Astrocyte (in vitro differentiated cells and primary cell): Measurements from ENCODE around the gene DOCK3. TPM values are rescaled to one million over a fixed set of nuclear protein-coding genes. Genes with fewer than 3 reads are reported as not detected.

Experiments
- DNase-seq: peaks from one replicate; pipeline ENCODE4 v3.0.0-alpha.2; 2010; ENCODE audit warnings: low read depth
- FAIRE-seq: peaks from 2 replicates; lab custom pipeline; 2011; peaks lifted over from hg19 to GRCh38; lab: Jason Lieb, UNC
- H2AFZ ChIP-seq: 2 replicates; pipeline ENCODE4 v1.6.0; 2012; ENCODE audit warnings: low read depth, low read length, inconsistent platforms
- H3K27ac ChIP-seq: 2 replicates; pipeline ENCODE4 v1.5.1; 2011; ENCODE audit warnings: low read depth, low read length, inconsistent platforms
- H3K27me3 ChIP-seq: 2 replicates; pipeline ENCODE4 v1.6.0; 2011; ENCODE audit warnings: low read length, inconsistent platforms; ENCODE audit not compliant: insufficient read depth
- H3K36me3 ChIP-seq: 2 replicates; pipeline ENCODE4 v1.5.1; 2011; ENCODE audit warnings: low read length, inconsistent platforms; ENCODE audit not compliant: insufficient read depth
- H3K4me1 ChIP-seq: 2 replicates; pipeline ENCODE4 v1.5.1; 2011; ENCODE audit warnings: low read length, inconsistent platforms; ENCODE audit not compliant: insufficient read depth
- H3K4me2 ChIP-seq: 2 replicates; pipeline ENCODE4 v1.6.0; 2012; ENCODE audit warnings: low read length, inconsistent platforms
- H3K4me3 ChIP-seq: 2 replicates; pipeline ENCODE4 v1.5.1; 2011; ENCODE audit warnings: low read depth, mild to moderate bottlenecking, low read length, inconsistent platforms; ENCODE audit not compliant: insufficient read depth
- H3K79me2 ChIP-seq: 2 replicates; pipeline ENCODE4 v1.6.0; 2012; ENCODE audit warnings: mild to moderate bottlenecking, low read length, inconsistent platforms; ENCODE audit not compliant: insufficient read depth
- H3K9ac ChIP-seq: 2 replicates; pipeline ENCODE4 v1.6.0; 2012; ENCODE audit warnings: mild to moderate bottlenecking, low read length, inconsistent platforms
- H3K9me3 ChIP-seq: 2 replicates; pipeline ENCODE4 v1.5.1; 2012; ENCODE audit warnings: low read depth, mild to moderate bottlenecking, low read length, inconsistent platforms; ENCODE audit not compliant: insufficient read depth
- H4K20me1 ChIP-seq: 2 replicates; pipeline ENCODE4 v1.6.0; 2012; ENCODE audit warnings: low read length, inconsistent platforms; ENCODE audit not compliant: insufficient read depth
- H3K27ac Mint-ChIP-seq: one replicate; pipeline ENCODE4 v1.8.0; 2021; ENCODE audit warnings: mild to moderate bottlenecking, mixed read lengths; ENCODE audit not compliant: unreplicated experiment
- H3K27me3 Mint-ChIP-seq: one replicate; pipeline ENCODE4 v1.8.0; 2021; ENCODE audit warnings: low read depth, mixed read lengths; ENCODE audit not compliant: unreplicated experiment
- H3K36me3 Mint-ChIP-seq: one replicate; pipeline ENCODE4 v1.8.0; 2021; ENCODE audit warnings: low read depth, mixed read lengths; ENCODE audit not compliant: unreplicated experiment
- H3K4me1 Mint-ChIP-seq: one replicate; pipeline ENCODE4 v1.8.0; 2021; ENCODE audit warnings: low read depth, mixed read lengths; ENCODE audit not compliant: unreplicated experiment
- H3K4me3 Mint-ChIP-seq: one replicate; pipeline ENCODE4 v1.8.0; 2021; ENCODE audit warnings: mild to moderate bottlenecking, moderate library complexity, mixed read lengths; ENCODE audit not compliant: unreplicated experiment
- H3K9me3 Mint-ChIP-seq: one replicate; pipeline ENCODE4 v1.8.0; 2021; ENCODE audit warnings: mild to moderate bottlenecking, mixed read lengths; ENCODE audit not compliant: unreplicated experiment
- CTCF ChIP-seq: IDR thresholded peaks from 2 replicates; pipeline ENCODE4 v1.5.1; 2011; ENCODE audit warnings: low read depth, mild to moderate bottlenecking, inconsistent platforms, low read length, moderate library complexity; ENCODE audit not compliant: insufficient read depth
- EZH2 ChIP-seq: IDR thresholded peaks from 2 replicates; pipeline ENCODE4 v1.6.1; 2012; ENCODE audit warnings: mild to moderate bottlenecking, low read length, inconsistent platforms; ENCODE audit not compliant: insufficient read depth
- total RNA-seq: library from RNA; stranded (reverse); gene quantifications from 2 replicates; pipeline ENCODE4 v1.2.1, GENCODE V29; 2021

DOCK3 gene
- total RNA-seq, 1 donor from 2014 or later, result 3.3 TPM

- H3K4me3 ChIP-seq, result no peak overlapping the region
- H3K4me3 Mint-ChIP-seq, result no peak overlapping the region
Measured at GRCh38 chr3:51146781-51147180, 472.1 kb downstream of the DOCK3 start.

GRCh38 chr3:51156147-51156546 is 481.4 kb downstream of the DOCK3 start:
- no peak overlapping the region for H3K4me3 ChIP-seq
- no peaks in the 10 kb centered on the region for H4K20me1 ChIP-seq
- no peaks in the 10 kb centered on the region for H3K4me1 ChIP-seq
- H3K9me3 ChIP-seq, result no peaks in the 10 kb centered on the region
- no peak for TF ChIP-seq CTCF
- TF ChIP-seq EZH2, result no peak
- no peaks in the 10 kb centered on the region for H3K9me3 Mint-ChIP-seq
- H3K79me2 ChIP-seq, result no peaks in the 10 kb centered on the region
- H3K36me3 ChIP-seq, result no peaks in the 10 kb centered on the region
- H3K4me3 Mint-ChIP-seq, result no peak overlapping the region
- no peaks in the 10 kb centered on the region for H3K36me3 Mint-ChIP-seq
- FAIRE-seq, result no peak
- no peaks in the 10 kb centered on the region for H3K27me3 ChIP-seq
- H3K27ac ChIP-seq, result no peak overlapping the region
- H3K4me1 Mint-ChIP-seq, result no peaks in the 10 kb centered on the region
- no peak overlapping the region for H2AFZ ChIP-seq
- no peak overlapping the region for H3K4me2 ChIP-seq
- no peak overlapping the region for H3K9ac ChIP-seq
- no peak overlapping the region for H3K27ac Mint-ChIP-seq
- H3K27me3 Mint-ChIP-seq, result no peaks in the 10 kb centered on the region
- no peak for DNase-seq

More at GRCh38 chr3:51146781-51147180, 472.1 kb downstream of the DOCK3 start:
- FAIRE-seq (no peak), DNase-seq (no peak)
- TF ChIP-seq EZH2, result no peak
- TF ChIP-seq CTCF, result no peak
- H3K4me1 ChIP-seq, result no peaks in the 10 kb centered on the region
- no peaks in the 10 kb centered on the region for H3K4me1 Mint-ChIP-seq
- H3K27me3 Mint-ChIP-seq, result peaks cover 2% of the 10 kb centered on the region
- peaks cover 9% of the 10 kb centered on the region for H3K9me3 Mint-ChIP-seq
- H3K9me3 ChIP-seq, result no peaks in the 10 kb centered on the region
- H2AFZ ChIP-seq, result no peak overlapping the region
- no peak overlapping the region for H3K9ac ChIP-seq
- no peaks in the 10 kb centered on the region for H3K79me2 ChIP-seq
- no peaks in the 10 kb centered on the region for H4K20me1 ChIP-seq
- H3K36me3 Mint-ChIP-seq, result no peaks in the 10 kb centered on the region
- H3K27ac Mint-ChIP-seq, result no peak overlapping the region
- H3K27ac ChIP-seq, result no peak overlapping the region
- H3K36me3 ChIP-seq, result no peaks in the 10 kb centered on the region
- H3K4me2 ChIP-seq, result no peak overlapping the region
- H3K27me3 ChIP-seq, result no peaks in the 10 kb centered on the region

- peaks cover 7% of the 10 kb centered on the region for H3K4me1 Mint-ChIP-seq
- H3K9me3 Mint-ChIP-seq, result no peaks in the 10 kb centered on the region
- FAIRE-seq, result no peak
Measured at GRCh38 chr3:51163051-51163450, 488.3 kb downstream of the DOCK3 start.

More at GRCh38 chr3:51163051-51163450, 488.3 kb downstream of the DOCK3 start:
- no peaks in the 10 kb centered on the region for H3K4me1 ChIP-seq
- H3K27me3 Mint-ChIP-seq, result no peaks in the 10 kb centered on the region
- no peaks in the 10 kb centered on the region for H3K27me3 ChIP-seq
- no peaks in the 10 kb centered on the region for H3K36me3 Mint-ChIP-seq
- H3K27ac Mint-ChIP-seq, result peak overlapping the region; percentile 63
- no peak overlapping the region for H2AFZ ChIP-seq
- DNase-seq, result peak; percentile 26
- H3K9ac ChIP-seq, result no peak overlapping the region
- H3K4me3 Mint-ChIP-seq, result no peak overlapping the region
- peak overlapping the region; percentile 33 for H3K4me2 ChIP-seq
- no peak overlapping the region for H3K4me3 ChIP-seq
- H3K27ac ChIP-seq, result no peak overlapping the region
- TF ChIP-seq CTCF (no peak), EZH2 (no peak)
- no peaks in the 10 kb centered on the region for H3K36me3 ChIP-seq
- no peaks in the 10 kb centered on the region for H3K79me2 ChIP-seq
- no peaks in the 10 kb centered on the region for H3K9me3 ChIP-seq
- H4K20me1 ChIP-seq, result no peaks in the 10 kb centered on the region
